NCI-H128 (cell line): Measurements from ENCODE around the gene UBR1.
"Not testable (repeated sequence)": the region's sequence is repeated elsewhere in the genome, so short reads cannot be mapped to it uniquely, and the experiment has no call there.

Source experiments
- DNase-seq: peaks from one replicate; lab custom pipeline; 2025; ENCODE audit not compliant: unreplicated experiment; lab: John Stamatoyannopoulos, UW

UBR1 gene

DNA sequence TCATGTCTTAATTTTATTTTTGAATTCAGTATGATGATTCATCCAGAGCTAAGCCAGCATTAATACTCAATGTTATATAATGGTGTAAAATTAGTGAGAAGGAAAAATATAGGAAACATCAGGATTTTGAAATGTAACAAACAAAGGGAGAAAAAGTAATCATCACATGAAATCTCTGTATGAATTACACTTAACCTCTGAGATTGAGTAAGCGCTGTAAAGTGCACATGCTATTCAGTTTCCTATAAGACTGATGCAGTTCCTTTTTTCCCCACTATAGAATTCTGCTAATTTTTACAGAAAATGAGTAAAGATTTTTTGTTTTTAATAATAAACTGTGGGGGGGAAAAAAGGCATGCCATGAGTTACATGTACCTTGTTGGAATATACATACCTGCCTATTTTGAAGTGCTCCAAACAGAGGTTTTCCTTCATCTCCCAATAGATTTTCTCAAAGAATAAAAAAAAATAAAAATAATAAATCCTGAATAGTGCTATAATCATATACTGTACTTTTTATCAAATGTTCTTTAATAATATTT is 121.3 kb downstream of the UBR1 start:
- no peak for DNase-seq

DNA sequence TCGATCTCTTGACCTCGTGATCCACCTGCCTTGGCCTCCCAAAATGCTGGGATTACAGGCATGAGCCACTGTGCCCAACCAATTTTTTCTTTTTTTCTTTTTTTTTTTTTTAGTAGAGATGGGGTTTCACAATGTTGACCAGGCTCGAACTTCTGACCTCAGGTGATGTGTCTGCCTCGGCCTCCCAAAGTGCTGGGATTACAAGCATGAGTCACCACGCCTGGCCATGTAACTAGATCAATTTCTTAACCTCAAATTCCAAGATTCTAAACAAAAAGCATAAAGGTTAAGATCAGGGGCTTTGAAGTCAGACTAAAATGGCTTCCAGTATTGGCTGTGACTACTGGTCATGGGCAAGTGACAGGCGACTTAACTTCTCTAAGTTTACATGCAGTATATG is 126.7 kb downstream of the UBR1 start:
- DNase-seq = not testable (repeated sequence)

- DNase-seq = no peak
Observed at GRCh38 chr15:42974202-42974862, 131.5 kb downstream of the UBR1 start.

DNA sequence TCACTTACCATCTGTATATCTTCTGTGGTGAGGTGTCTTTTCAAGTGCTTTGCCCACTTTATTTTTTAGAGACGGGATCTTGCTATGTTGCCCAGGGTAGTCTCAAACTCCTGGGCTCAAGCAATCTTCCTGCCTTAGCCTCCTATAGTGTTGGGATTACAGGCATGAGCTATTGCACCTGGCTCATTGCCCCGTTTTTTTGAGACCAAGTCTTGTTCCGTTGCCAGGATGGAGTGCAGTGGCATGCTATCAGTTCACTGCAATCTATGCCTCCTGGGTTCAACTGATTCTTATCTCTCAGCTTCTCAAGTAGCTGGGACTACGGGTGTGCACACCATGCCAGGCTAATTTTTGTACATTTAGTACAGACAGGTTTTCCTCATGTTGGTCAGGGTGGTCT is 132.7 kb downstream of the UBR1 start:
- no peak for DNase-seq

GRCh38 chr15:42971830-42972229 is 134.0 kb downstream of the UBR1 start:
- DNase-seq = no peak

DNA sequence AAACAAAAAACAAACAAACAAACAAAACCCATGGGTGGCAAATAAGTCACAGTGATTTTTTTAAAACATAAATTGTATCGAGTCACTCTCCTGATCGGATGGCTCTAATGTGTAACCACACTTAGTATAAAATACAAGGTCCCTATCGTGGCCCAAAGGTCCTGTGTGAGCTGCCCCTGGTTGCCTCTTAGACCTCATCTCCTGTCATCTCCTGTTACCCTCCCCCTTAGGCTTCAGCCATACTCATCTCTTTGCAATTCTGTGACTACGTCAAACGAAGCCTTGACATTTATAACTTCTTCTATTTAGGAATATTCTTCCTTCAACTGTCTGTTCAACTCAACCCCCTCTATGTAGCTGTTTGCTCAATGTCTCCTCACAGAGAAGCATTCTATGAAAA is 141.4 kb downstream of the UBR1 start:
- no peak for DNase-seq

- DNase-seq = no peak
Observed at GRCh38 chr15:42955518-42955917, 150.3 kb downstream of the UBR1 start.

DNA sequence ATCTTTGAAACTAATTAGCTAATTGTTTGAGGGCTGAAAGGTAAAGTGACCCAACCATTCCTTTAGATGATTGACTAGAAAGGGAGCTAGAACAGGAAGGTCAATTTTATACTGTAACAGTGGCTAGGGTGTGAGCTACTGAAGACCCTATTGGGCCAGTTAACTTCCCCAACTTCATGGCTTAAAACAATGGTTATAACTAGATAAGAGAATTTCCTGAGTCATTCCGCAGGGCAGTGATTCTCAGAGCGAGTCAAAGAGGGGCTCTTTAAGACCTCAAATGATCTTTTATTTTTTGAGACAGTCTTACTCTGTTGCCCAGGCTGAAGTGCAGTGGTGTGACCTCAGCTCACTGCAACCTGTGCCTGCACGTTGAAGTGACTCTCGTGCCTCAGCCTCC is 151.5 kb downstream of the UBR1 start:
- DNase-seq = no peak

GRCh38 chr15:42948898-42949297 is 156.9 kb downstream of the UBR1 start:
- DNase-seq = not testable (repeated sequence)

DNA sequence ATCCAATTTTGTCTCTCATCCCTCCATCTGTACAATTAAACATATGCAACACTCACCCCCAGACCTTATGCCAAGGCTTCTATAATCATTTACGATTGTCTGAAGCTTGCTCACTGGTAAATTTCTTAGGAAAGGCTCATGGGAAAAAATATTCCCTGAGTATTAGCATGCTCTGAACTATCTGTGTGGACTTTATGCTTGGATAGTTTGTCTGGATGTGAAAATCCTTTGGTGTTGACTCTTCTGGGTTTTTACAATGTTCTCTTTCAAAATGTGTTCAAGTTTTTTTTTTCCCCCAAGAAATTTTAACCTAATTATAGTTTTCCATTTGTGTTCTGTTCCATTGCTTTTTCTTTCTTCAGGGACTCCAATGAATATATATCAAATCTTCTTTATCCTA is 165.3 kb downstream of the UBR1 start:
- DNase-seq = no peak

- DNase-seq = no peak
Observed at GRCh38 chr15:42939841-42940240, 166.0 kb downstream of the UBR1 start.

DNA sequence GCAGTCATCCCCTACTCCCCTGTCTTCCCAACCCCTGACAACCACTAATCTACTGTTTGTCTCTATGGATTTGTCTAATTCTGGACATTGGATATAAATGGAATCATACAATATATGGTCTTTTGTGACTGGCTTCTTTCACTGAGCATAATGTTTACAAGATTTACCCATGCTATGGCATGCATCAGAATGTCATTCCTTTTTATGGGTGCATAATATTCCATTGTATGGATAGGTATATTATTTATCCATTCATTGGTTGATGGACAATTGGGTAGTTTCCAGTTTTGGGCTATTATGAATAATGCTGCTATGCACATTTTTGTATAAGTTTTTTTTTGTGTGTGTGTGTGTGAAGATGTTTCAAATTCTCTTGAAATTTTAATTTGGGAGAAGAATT is 168.7 kb downstream of the UBR1 start:
- no peak for DNase-seq

- no peak for DNase-seq
Observed at GRCh38 chr15:42933886-42934667, 171.8 kb downstream of the UBR1 start.

- DNase-seq = no peak
Observed at GRCh38 chr15:42932833-42933515, 172.9 kb downstream of the UBR1 start.

DNA sequence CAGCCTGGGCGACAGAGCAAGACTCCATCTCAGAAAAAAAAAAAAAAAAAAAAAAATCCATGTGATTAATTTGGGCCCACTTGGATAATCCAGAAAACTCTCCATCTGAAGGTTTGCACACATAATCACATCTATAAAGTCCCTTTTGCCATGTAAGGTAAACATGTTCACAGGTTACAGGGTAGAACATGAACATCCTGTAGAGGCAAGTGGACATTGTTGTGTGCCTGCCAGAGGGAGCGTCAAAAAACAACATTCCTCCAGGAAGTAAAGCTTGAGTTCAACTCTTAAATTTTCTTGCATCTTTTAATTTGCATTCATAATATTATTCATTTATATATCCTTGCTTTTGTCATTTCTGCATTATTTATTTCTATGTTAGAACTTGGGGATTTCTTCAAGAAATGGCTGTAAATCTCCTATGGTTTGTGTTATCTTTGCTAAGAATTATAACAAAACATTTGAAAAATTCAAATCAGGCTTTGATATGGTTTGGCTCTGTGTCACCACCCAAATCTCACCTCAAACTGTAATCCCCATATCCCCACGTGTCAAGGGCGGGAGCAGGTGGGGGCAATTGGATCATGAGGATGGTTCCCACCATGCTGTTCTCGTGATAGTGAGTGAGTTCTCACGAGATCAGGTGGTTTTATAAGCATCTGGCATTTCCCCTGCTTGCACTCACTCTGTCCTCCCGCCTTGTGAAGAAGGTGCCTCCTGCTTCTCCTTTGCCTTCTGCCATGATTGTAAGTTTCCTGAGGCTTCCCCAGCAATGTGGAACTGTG is 173.9 kb downstream of the UBR1 start:
- no peak for DNase-seq

GRCh38 chr15:42929306-42929848 is 176.5 kb downstream of the UBR1 start:
- DNase-seq = no peak

- DNase-seq = no peak
Observed at GRCh38 chr15:42921342-42921731, 184.5 kb downstream of the UBR1 start.

DNA sequence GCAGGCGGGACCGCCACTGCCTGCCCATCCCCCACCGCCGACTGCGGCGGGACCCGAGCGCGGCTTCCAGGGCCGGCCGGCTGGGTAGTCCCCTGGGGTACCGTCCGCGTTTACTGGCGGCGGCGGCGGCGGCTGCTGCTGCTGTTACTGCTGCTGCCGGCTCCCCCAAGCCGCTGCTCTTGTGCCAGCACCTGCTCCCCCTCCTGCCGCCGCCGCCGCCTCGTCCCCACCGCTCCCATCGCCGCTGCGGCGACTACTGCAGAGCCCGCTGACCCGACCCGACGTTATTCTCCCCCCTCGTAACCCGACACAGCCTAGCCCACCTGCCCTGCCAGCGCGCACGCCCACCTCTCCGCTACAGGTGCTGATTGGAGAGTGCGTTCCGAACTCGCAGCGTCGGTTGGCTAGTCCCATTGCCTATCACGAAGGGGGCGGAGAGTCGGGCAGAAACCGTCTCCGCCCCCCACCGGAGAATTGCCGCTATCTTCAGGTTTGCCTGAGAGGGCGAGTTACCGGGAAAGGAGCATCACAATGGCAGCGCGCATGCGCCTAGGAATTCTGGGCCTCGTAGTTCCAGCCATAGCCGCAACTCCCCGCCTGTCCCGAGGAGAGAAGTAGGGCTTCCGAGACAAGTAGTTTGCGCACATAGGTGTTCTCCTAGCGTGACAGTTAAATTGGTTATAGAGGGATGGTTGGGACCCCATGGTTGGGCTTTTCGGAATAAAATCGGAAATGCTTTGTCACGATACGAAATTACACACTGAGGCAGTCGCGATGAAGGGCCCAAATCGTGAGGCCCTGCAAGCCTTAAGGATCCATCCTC is 185.1 kb downstream of the UBR1 start, which contains the start of gene TTBK2:
TTBK2 (minus strand) TSS at position 260 of the 823 bp plus-strand sequence. CDS start 42,161 bp downstream, outside the sequence.
- peak; percentile 94 for DNase-seq

DNA sequence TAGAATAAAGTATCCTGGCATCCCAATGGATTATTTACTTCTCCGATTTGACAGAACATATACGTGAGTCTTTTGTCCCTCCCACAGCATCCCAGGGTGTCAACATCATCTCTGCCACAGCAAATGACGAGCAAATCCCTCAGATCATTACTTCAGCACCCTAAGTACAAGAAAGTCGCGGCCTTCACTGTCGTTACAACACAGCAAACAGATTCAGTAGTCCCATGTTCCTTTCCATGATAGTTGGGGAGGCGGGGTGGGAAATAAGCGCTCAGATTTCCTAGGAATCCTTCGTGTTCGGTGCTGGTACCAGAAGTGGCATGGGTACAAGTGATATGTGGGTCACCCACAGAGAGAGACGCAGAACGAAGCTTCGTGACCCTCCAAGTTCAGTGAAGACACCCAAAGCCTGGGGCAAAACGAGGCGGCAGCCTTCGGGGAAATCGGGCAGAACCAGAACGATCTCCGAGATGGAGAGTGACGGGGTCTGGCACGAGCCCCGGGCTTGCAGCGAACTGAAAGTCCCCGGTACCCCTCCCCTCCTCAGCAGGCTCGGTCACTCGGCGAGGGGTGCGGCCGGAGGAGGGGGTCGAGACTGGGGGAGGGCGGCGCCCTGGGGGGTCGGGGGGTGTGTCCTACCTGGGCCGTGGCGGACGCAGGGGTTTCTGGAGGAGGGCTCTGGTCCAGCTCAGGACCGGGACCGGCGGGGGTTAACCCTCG is 185.9 kb downstream of the UBR1 start:
- peak; percentile 12 for DNase-seq
